ENCODE measurements around the gene DIPK1B. TPM values are rescaled to one million over a fixed set of nuclear protein-coding genes. Genes with fewer than 3 reads are reported as not detected.
A peak's percentile ranks its signal among the peaks of the same experiment; 100 is the strongest.
"Not testable (repeated sequence)": the region's sequence is repeated elsewhere in the genome, so short reads cannot be mapped to it uniquely, and the experiment has no call there.

Gene DIPK1B
- total RNA-seq, 1 donor from 2014 or later, result 11.6 TPM

GRCh38 chr9:136759001-136759400 lies 46.6 kb downstream of the DIPK1B start:
- DNase-seq (ENCODE audit: low spot score) (no peak), ATAC-seq (no peak)
- intact Hi-C loops (cut with DNase I), result no loop called here

- DNase-seq (ENCODE audit: low spot score), result no peak
- intact Hi-C loops (cut with DNase I), result no loop called here
Observed at GRCh38 chr9:136759436-136760325, 47.3 kb downstream of the DIPK1B start.

GRCh38 chr9:136760424-136760823 lies 48.1 kb downstream of the DIPK1B start:
- ATAC-seq (no peak), DNase-seq (ENCODE audit: low spot score) (no peak)
- intact Hi-C loops (cut with DNase I), result no loop called here

More at GRCh38 chr9:136759436-136760325, 47.3 kb downstream of the DIPK1B start:
- ATAC-seq, result no peak

- intact Hi-C loops (cut with DNase I); DNase-seq (ENCODE audit: low spot score); ATAC-seq: not testable (repeated sequence)
Observed at GRCh38 chr9:136760834-136761544, 48.6 kb downstream of the DIPK1B start.

GRCh38 chr9:136761545-136761981 lies 49.2 kb downstream of the DIPK1B start:
- ATAC-seq, result no peak
- no peak for DNase-seq (ENCODE audit: low spot score)
- intact Hi-C loops (cut with DNase I), result no loop called here

- DNase-seq (ENCODE audit: low spot score), result no peak
- intact Hi-C loops (cut with DNase I), result no loop called here
- no peak for ATAC-seq
Observed at GRCh38 chr9:136762221-136762691, 49.9 kb downstream of the DIPK1B start.

- ATAC-seq (peak; percentile 40), DNase-seq (ENCODE audit: low spot score) (no peak)
- intact Hi-C loops (cut with DNase I), result no loop called here
Observed at GRCh38 chr9:136762915-136763648, 50.7 kb downstream of the DIPK1B start.

GRCh38 chr9:136763649-136764035 lies 51.3 kb downstream of the DIPK1B start:
- ATAC-seq (no peak), DNase-seq (ENCODE audit: low spot score) (no peak)
- intact Hi-C loops (cut with DNase I), result no loop called here

GRCh38 chr9:136764301-136764891 lies 52.0 kb downstream of the DIPK1B start, which contains the start of gene LCN15:
LCN15 (minus strand) TSS chr9:136764518; CDS start chr9:136764488, 30 bp downstream.
- intact Hi-C loops (cut with DNase I), result no loop called here
- DNase-seq (ENCODE audit: low spot score) (no peak), ATAC-seq (no peak)

GRCh38 chr9:136765041-136765440 lies 52.7 kb downstream of the DIPK1B start:
- intact Hi-C loops (cut with DNase I), result no loop called here
- ATAC-seq, result no peak
- DNase-seq (ENCODE audit: low spot score), result no peak

GRCh38 chr9:136765745-136766409 lies 53.5 kb downstream of the DIPK1B start:
- DNase-seq (ENCODE audit: low spot score), result not testable (repeated sequence)

GRCh38 chr9:136766410-136767120 lies 54.2 kb downstream of the DIPK1B start:
- ATAC-seq; DNase-seq (ENCODE audit: low spot score); intact Hi-C loops (cut with DNase I): not testable (repeated sequence)

More at GRCh38 chr9:136765745-136766409, 53.5 kb downstream of the DIPK1B start:
- intact Hi-C loops (cut with DNase I); ATAC-seq: not testable (repeated sequence)

- DNase-seq (ENCODE audit: low spot score), result no peak
- intact Hi-C loops (cut with DNase I), result no loop called here
- ATAC-seq, result peak; percentile 35
Observed at GRCh38 chr9:136769710-136770191, 57.4 kb downstream of the DIPK1B start.

GRCh38 chr9:136771907-136772415 lies 59.6 kb downstream of the DIPK1B start:
- ATAC-seq (no peak), DNase-seq (ENCODE audit: low spot score) (no peak)
- intact Hi-C loops (cut with DNase I), result no loop called here

GRCh38 chr9:136773386-136774044 lies 61.1 kb downstream of the DIPK1B start:
- DNase-seq (ENCODE audit: low spot score), result no peak
- intact Hi-C loops (cut with DNase I), result no loop called here
- peak; percentile 52 for ATAC-seq
